Measurements from ENCODE around the gene KRTAP9-1.

GRCh38 chr17:41167561-41167960 lies 22.1 kb upstream of the KRTAP9-1 start:
- TF ChIP-seq CTCF (IDR thresholded peaks at IDR 0.05) (no peak), POLR2A (IDR thresholded peaks at IDR 0.05) (no peak)

Data from adrenal gland (tissue), 5 donors.